HFF-Myc (cell line): Measurements from ENCODE around the gene NPR1.
"Not testable (repeated sequence)": the region's sequence is repeated elsewhere in the genome, so short reads cannot be mapped to it uniquely, and the experiment has no call there.

Experiments
- DNase-seq: peaks from one replicate; pipeline ENCODE4 v3.0.0-alpha.2; 2011; ENCODE audit warnings: low read depth; ENCODE audit errors: extremely low read depth
- H3K4me3 ChIP-seq: replicated peaks from 2 replicates; pipeline ENCODE4 v1.5.1; 2011; ENCODE audit warnings: low read depth, mild to moderate bottlenecking, control low read depth, low read length
- TF ChIP-seq, protein P1 (sequence below): IDR thresholded peaks from 2 replicates; pipeline ENCODE4 v1.5.1; 2012; ENCODE audit warnings: mild to moderate bottlenecking, low read depth, low read length, control low read depth; ENCODE audit errors: missing control alignments

Gene NPR1

DNA sequence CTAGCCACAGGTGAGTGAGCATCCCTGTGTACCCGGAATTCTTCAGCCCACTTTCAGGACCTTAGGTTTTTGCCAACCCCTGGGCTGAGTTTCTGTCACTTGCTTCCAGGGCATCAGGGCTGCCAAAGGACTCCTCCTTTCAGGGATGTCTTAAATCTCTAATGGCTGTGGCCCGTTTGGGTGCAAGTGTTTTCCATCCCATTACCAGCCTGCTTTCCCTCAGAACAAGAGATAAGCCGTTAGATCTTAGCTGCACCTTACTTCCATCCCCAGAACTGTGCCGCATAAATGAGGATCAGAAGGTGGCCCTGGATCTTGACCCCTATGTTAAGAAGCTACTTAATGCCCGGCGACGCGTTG lies 19.3 kb upstream of the NPR1 start:
- TF ChIP-seq, protein P1, sequence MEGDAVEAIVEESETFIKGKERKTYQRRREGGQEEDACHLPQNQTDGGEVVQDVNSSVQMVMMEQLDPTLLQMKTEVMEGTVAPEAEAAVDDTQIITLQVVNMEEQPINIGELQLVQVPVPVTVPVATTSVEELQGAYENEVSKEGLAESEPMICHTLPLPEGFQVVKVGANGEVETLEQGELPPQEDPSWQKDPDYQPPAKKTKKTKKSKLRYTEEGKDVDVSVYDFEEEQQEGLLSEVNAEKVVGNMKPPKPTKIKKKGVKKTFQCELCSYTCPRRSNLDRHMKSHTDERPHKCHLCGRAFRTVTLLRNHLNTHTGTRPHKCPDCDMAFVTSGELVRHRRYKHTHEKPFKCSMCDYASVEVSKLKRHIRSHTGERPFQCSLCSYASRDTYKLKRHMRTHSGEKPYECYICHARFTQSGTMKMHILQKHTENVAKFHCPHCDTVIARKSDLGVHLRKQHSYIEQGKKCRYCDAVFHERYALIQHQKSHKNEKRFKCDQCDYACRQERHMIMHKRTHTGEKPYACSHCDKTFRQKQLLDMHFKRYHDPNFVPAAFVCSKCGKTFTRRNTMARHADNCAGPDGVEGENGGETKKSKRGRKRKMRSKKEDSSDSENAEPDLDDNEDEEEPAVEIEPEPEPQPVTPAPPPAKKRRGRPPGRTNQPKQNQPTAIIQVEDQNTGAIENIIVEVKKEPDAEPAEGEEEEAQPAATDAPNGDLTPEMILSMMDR, result no peak
- peak overlapping the region; percentile 65 for H3K4me3 ChIP-seq
- DNase-seq, result no peak

DNA sequence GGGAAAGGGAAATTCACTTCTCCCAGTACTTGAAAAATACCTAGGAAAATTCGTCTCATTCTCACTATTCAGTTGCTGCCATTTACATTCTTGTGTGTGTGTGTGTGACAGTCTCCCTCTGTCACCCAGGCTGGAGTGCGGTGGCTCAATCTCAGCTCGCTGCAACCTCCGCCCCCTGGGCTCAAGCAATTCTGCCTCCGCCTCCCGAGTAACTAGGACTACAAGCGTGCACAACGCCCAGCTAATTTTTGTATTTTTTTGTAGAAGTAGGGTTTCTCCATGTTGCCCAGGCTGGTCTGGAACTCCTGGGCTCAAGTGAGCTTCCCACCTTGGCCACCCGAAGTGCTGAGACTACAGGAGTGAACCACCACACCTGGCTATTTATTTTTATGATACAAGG lies 18.8 kb upstream of the NPR1 start:
- no peak for DNase-seq
- TF ChIP-seq, protein P1, result no peak
- H3K4me3 ChIP-seq, result peak overlapping the region; percentile 65

DNA sequence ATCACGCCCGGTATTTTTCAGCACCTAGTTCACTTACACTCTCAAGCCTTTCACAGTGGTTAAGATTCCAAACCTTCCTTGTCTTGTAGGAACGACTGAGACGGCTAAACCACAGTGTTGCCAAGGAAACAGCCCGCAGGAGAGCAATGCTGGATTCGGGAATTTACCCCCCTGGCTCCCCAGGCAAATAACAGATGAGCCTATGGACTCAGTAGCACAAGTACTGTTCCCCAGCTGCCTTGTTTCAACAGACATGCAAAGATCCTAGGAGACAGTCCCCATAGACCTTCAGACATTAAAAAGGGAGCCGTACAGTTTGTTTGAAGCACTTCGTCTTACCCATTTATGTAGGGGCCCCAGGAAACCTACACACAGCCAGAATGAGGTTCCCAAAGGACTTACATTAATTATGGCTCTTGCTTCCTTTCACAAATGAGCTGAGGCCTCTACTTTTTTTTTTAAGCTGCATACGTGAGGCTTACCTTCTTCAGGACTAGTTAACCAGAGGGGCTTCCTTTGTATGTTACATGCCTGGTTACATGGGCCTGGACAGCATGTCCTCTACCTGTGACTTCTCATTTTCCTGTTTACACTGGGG lies 17.3 kb upstream of the NPR1 start:
- no peak for DNase-seq
- H3K4me3 ChIP-seq, result no peak overlapping the region
- TF ChIP-seq, protein P1, result no peak

DNA sequence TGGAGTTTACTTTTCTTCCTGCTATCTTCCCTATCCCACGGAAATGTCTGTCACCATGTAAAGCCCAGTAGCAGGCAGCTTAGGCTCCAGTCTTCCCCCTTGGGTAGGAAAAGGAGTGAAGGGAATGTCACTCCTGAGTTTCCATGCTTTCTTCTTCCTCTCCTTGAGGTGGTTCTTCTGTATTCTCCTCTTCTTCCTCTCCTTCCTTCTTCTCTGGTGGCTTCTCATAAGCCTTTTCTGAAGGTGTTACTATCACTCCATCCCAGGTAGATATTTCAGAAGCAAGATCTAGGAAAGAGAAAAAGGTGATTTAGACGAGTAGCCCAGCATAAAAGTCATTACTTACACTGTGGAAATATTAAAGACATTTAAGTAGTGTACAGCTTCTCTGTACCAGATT lies 16.2 kb upstream of the NPR1 start:
- TF ChIP-seq, protein P1, result no peak
- no peak overlapping the region for H3K4me3 ChIP-seq
- no peak for DNase-seq

DNA sequence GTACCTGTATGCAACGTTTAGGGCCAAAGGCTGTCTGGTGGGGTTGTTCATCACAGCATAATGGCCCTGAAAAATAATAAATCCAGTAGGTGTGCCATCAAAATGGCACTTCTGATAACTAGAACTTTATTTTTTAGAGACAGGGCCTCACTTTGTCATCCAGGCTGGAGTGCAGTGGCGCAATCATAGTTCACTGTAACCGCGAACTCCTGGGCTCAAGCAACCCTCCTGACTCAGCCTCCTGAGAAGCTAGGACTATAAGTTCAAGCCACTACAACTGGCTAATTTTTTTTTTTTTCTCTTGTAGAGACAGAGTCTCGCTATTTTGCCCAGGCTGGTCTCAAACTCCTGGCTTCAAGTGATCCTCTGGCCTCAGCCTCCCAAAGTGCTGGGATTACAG lies 15.3 kb upstream of the NPR1 start:
- H3K4me3 ChIP-seq, result no peak overlapping the region
- no peak for DNase-seq
- TF ChIP-seq, protein P1, result no peak

DNA sequence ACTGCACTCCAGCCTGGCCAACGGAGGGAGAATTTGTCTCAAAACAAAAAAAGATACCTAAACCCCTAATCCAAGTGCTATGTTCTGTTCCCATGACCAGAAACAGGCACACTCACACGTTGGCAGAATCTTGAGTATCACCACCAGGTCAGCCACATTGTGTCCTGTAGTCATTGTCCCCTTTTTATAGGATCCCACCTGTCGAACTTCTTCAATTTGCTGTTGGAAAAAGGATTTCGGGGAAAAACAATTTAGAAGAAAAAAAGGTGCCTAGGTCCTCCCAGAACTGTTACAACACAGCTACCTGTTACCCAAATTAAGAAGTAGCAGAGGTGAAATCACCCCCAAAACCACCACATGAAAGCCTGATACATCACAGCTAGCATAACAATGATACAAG lies 11.0 kb upstream of the NPR1 start:
- no peak for DNase-seq
- H3K4me3 ChIP-seq, result no peak overlapping the region
- TF ChIP-seq, protein P1, result no peak

DNA sequence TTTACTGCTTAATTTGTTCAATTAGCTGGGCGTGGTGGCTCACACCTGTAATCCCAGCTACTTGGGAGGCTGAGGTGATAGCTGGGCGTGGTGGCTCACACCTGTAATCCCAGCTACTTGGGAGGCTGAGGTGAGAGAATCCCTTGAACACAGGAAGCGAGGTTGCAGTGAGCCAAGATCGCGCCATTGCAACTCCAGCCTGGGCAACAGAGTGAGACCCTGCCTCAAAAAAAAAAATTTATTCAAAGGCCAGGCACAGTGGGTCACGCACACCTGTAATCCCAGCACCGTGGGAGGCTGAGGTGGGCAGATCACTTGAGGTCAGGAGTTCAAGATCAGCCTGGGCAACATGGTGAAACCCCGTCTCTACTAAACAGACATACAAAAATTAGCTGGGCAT lies 9.8 kb upstream of the NPR1 start:
- DNase-seq, result not testable (repeated sequence)
- H3K4me3 ChIP-seq, result peak overlapping the region; percentile 99; the same call in 1 of the 2 replicates
